GM12878 (cell line): Measurements from ENCODE around the gene TMEM52. TPM values are rescaled to one million over a fixed set of nuclear protein-coding genes. Genes with fewer than 3 reads are reported as not detected.

Experiments
- ATAC-seq: fragments of 200-7000 bp; cut with Tn5 transposase; 3 replicates; pipeline ENCODE4 v1.9.1; 2020; ENCODE audit warnings: mild to moderate bottlenecking, moderate library complexity
- BruUV-seq: library from RNA; stranded (reverse); fragments of 400-500 nt; replicated peaks from 2 replicates; lab custom pipeline; 2021; lab: Mats Ljungman, UMichigan
- CTCF ChIA-PET: fragments of 300-600 bp; sonication (Branson Sonifier 250); formaldehyde crosslinking; extraction: SDS; loops from one replicate; lab custom pipeline; 2021; ENCODE audit warnings: inconsistent platforms; lab: Yijun Ruan, JAX
- POLR2A ChIA-PET: fragments of 350-600 bp; formaldehyde crosslinking; extraction: SDS; loops from one replicate; lab custom pipeline; 2021; ENCODE audit warnings: inconsistent platforms; lab: Charles Lee
- RAD21 ChIA-PET: fragments of 300-600 bp; sonication (Branson Sonifier 250); formaldehyde crosslinking; loops from one replicate; lab custom pipeline; 2023; ENCODE audit warnings: antibody characterized with exemption; ENCODE audit not compliant: unreplicated experiment; lab: Charles Lee
- SMC1A ChIA-PET: fragments of 300-600 bp; sonication (Branson Sonifier 250); formaldehyde crosslinking; loops from one replicate; lab custom pipeline; 2023; ENCODE audit not compliant: unreplicated experiment, uncharacterized antibody; lab: Charles Lee
- DNase-seq: peaks from one replicate; pipeline ENCODE4 v3.0.0-alpha.2; 2011; ENCODE audit warnings: low read depth, low spot score
- FAIRE-seq: peaks from 3 replicates; lab custom pipeline; 2011; peaks lifted over from hg19 to GRCh38; lab: Jason Lieb, UNC
- H2AFZ ChIP-seq: 2 replicates; pipeline ENCODE4 v1.6.0; 2011; ENCODE audit warnings: low read depth, low read length, control low read depth; ENCODE audit not compliant: control insufficient read depth
- H3K27ac ChIP-seq: 2 replicates; pipeline ENCODE4 v1.5.1; 2011; ENCODE audit warnings: control low read depth; ENCODE audit not compliant: control insufficient read depth, insufficient read depth
- H3K27me3 ChIP-seq, 2 experiments: replicated peaks in 1 of 2; 2 replicates each; pipeline versions ENCODE4 v1.6.0 to v1.6.1; 2011; ENCODE audit warnings: low read length in 1 of 2; ENCODE audit not compliant: control insufficient read depth in 2 of 2, insufficient read depth in 2 of 2
- H3K36me3 ChIP-seq, 2 experiments: 2 replicates each; pipeline ENCODE4 v1.5.1; 2011; ENCODE audit warnings: low read length in 1 of 2; ENCODE audit not compliant: control insufficient read depth in 2 of 2, insufficient read depth in 2 of 2
- H3K4me1 ChIP-seq: 2 replicates; pipeline ENCODE4 v1.6.1; 2011; ENCODE audit warnings: mild to moderate bottlenecking, low read length, moderate library complexity, mixed read lengths; ENCODE audit not compliant: control insufficient read depth, insufficient read depth
- H3K4me2 ChIP-seq: 2 replicates; pipeline ENCODE4 v1.6.0; 2011; ENCODE audit warnings: control low read depth; ENCODE audit not compliant: control insufficient read depth, insufficient read depth
- H3K4me3 ChIP-seq: fragments of 200-600 bp; sonication (generic); 2 replicates; pipeline ENCODE4 v1.5.1; 2016
- H3K79me2 ChIP-seq: 2 replicates; pipeline ENCODE4 v1.6.0; 2011; ENCODE audit warnings: low read length; ENCODE audit not compliant: control insufficient read depth, insufficient read depth
- H3K9ac ChIP-seq: 2 replicates; pipeline ENCODE4 v1.8.0; 2011; ENCODE audit warnings: low read length, control low read depth, mixed read lengths; ENCODE audit not compliant: control insufficient read depth, insufficient read depth
- H3K9me3 ChIP-seq: replicated peaks from 3 replicates; pipeline ENCODE4 v1.5.1; 2011; ENCODE audit warnings: mild to moderate bottlenecking, low read length; ENCODE audit not compliant: control insufficient read depth, insufficient read depth
- H4K20me1 ChIP-seq: 2 replicates; pipeline ENCODE4 v1.6.0; 2011; ENCODE audit not compliant: control insufficient read depth, insufficient read depth
- CHD1 ChIP-seq: IDR thresholded peaks from 2 replicates; pipeline ENCODE4 v1.6.1; 2012; ENCODE audit warnings: low read depth, low read length, improper control_type of control experiment
- E2F4 ChIP-seq: IDR thresholded peaks from 2 replicates; pipeline ENCODE4 v1.6.1; 2012; ENCODE audit warnings: low read depth, low read length, improper control_type of control experiment
- GATAD2B ChIP-seq: fragments of 450-650 bp; conservative IDR thresholded peaks from 2 replicates; pipeline ENCODE4 v1.6.1; 2017; ENCODE audit warnings: low read depth, mild to moderate bottlenecking, moderate library complexity
- HSF1 ChIP-seq: fragments of 150-350 bp; IDR thresholded peaks from 2 replicates; pipeline ENCODE4 v1.6.1; 2014; ENCODE audit warnings: mild to moderate bottlenecking, low read depth, low read length
- JUNB ChIP-seq: IDR thresholded peaks from 2 replicates; pipeline ENCODE4 v1.6.1; 2016; ENCODE audit warnings: antibody characterized with exemption, mild to moderate bottlenecking
- KAT2A ChIP-seq: conservative IDR thresholded peaks from 2 replicates; pipeline ENCODE4 v1.6.1; 2011; ENCODE audit warnings: low read depth, low read length; ENCODE audit not compliant: control insufficient read depth
- MTA2 ChIP-seq: fragments of 450-650 bp; IDR thresholded peaks from 2 replicates; pipeline ENCODE4 v1.6.1; 2016; ENCODE audit warnings: low read depth, mild to moderate bottlenecking, moderate library complexity
- MYB ChIP-seq: fragments of 150-350 bp; IDR thresholded peaks from 2 replicates; pipeline ENCODE4 v1.6.1; 2014; ENCODE audit warnings: mild to moderate bottlenecking, low read depth, low read length, borderline replicate concordance
- NKRF ChIP-seq: fragments of 450-650 bp; conservative IDR thresholded peaks from 2 replicates; pipeline ENCODE4 v1.6.1; 2017; ENCODE audit warnings: mild to moderate bottlenecking, moderate library complexity
- NRF1 ChIP-seq: conservative IDR thresholded peaks from 2 replicates; pipeline ENCODE4 v1.6.1; 2011; ENCODE audit warnings: mild to moderate bottlenecking, low read depth, low read length, improper control_type of control experiment
- PAX8 ChIP-seq: fragments of 450-650 bp; IDR thresholded peaks from 2 replicates; pipeline ENCODE4 v1.6.1; 2017; ENCODE audit warnings: mild to moderate bottlenecking, moderate library complexity
- POLR2AphosphoS2 ChIP-seq: IDR thresholded peaks from 2 replicates; pipeline ENCODE4 v1.6.1; 2011; ENCODE audit warnings: low read depth, mild to moderate bottlenecking, low read length, improper control_type of control experiment, moderate library complexity
- RELB ChIP-seq: fragments of 450-650 bp; IDR thresholded peaks from 2 replicates; pipeline ENCODE4 v1.6.1; 2017; ENCODE audit warnings: low read depth, mild to moderate bottlenecking, moderate library complexity
- TAF1 ChIP-seq: IDR thresholded peaks from 2 replicates; pipeline ENCODE4 v1.6.1; 2011; ENCODE audit warnings: mild to moderate bottlenecking, low read depth, low read length, borderline replicate concordance
- TARDBP ChIP-seq: IDR thresholded peaks from 2 replicates; pipeline ENCODE4 v1.6.1; 2016; ENCODE audit warnings: borderline replicate concordance
- TCF7 ChIP-seq: IDR thresholded peaks from 2 replicates; pipeline ENCODE4 v1.6.1; 2014; ENCODE audit warnings: antibody characterized with exemption, borderline replicate concordance
- ZBED1 ChIP-seq: IDR thresholded peaks from 2 replicates; pipeline ENCODE4 v1.6.1; 2016; ENCODE audit warnings: borderline replicate concordance
- ZNF24 ChIP-seq: fragments of 450-650 bp; IDR thresholded peaks from 2 replicates; pipeline ENCODE4 v1.6.1; 2017; ENCODE audit warnings: antibody characterized with exemption, mild to moderate bottlenecking
- WGBS: methylation state at CpG from one replicate; pipeline ENCODE4 v1.1.6; 2016; ENCODE audit warnings: low lambda C conversion rate; ENCODE audit not compliant: insufficient replicate concordance, insufficient coverage; ENCODE audit errors: missing lambda C conversion rate; 5-methylcytosine and 5-hydroxymethylcytosine counted together
- in situ Hi-C: fragments of 300-500 bp; cut with MboI; formaldehyde crosslinking; loops from 9 replicates; pipeline ENCODE4 v1.14.3; 2018; ENCODE audit warnings: mixed read lengths
- intact Hi-C: fragments of 100-400 bp; cut with micrococcal nuclease; formaldehyde crosslinking; loops from one replicate; pipeline ENCODE4 v1.14.2; 2022; ENCODE audit not compliant: unreplicated experiment
- polyA plus RNA-seq, 11 experiments: library from polyadenylated mRNA; depleted of rRNA in 4 of 11; unstranded in 6 of 11; stranded (reverse) in 5 of 11; fragments of >200 nt; fragmentation: Nextera tagmentation in 4 of 11; fragmentation: Illumina TruSeq in 1 of 11; extraction: Ambion mirVana in 4 of 11; extraction: Trizol in 1 of 11; gene quantifications; 1 replicate in 1 of 11; 2 replicates in 10 of 11; pipeline versions ENCODE4 v1.2.1 to v1.2.3, GENCODE V29; 2011 to 2016; ENCODE audit warnings: inconsistent platforms in 2 of 11, missing spikeins in 2 of 11, low read depth in 1 of 11
- total RNA-seq, 4 experiments: library from RNA; depleted of rRNA in 3 of 4; stranded (reverse); fragments of >200 nt in 3 of 4; fragmentation: Illumina TruSeq in 1 of 4; extraction: Trizol in 1 of 4; gene quantifications; 2 replicates each; pipeline versions ENCODE4 v1.2.1 to v1.2.3, GENCODE V29; 2013 to 2021

TMEM52 gene
- total and polyA plus RNA-seq, 10 of the 15 experiments (the other 5 are each of a cell fraction or from before 2014, with no cell fraction given), result 0.17 to 0.33 (median 0.24) TPM; not detected in 7

- Histone ChIP-seq H4K20me1 (no peaks in the 10 kb centered on the region), H3K9me3 (peaks cover 2% of the 10 kb centered on the region; the same call in 1 of the 3 replicates), H3K36me3 (no peaks in the 10 kb centered on the region), H3K4me2 (no peak overlapping the region), H3K79me2 (no peaks in the 10 kb centered on the region), H3K9ac (no peak overlapping the region), H3K4me1 (no peaks in the 10 kb centered on the region), H2AFZ (no peak overlapping the region), H3K27me3 (no peaks in the 10 kb centered on the region), H3K27ac (no peak overlapping the region), H3K4me3 (no peak overlapping the region)
- TF ChIP-seq NRF1, result no peak
- TF ChIP-seq ZNF24, result no peak
- TF ChIP-seq CHD1, result no peak
- no peak for TF ChIP-seq GATAD2B
- TF ChIP-seq JUNB, result no peak
- no peak for TF ChIP-seq TARDBP
- TF ChIP-seq RELB, result no peak
- no peak for TF ChIP-seq PAX8
- TF ChIP-seq HSF1, result no peak
- no peak for TF ChIP-seq MYB
- no peak for TF ChIP-seq POLR2AphosphoS2
- no peak for TF ChIP-seq E2F4
- no peak for TF ChIP-seq TAF1
- no peak for TF ChIP-seq MTA2
- no peak for TF ChIP-seq KAT2A
- TF ChIP-seq TCF7, result no peak
- TF ChIP-seq ZBED1, result no peak
- no peak for TF ChIP-seq NKRF
- ChIA-PET RAD21 (no interaction called here), CTCF (no interaction called here), POLR2A (no interaction called here), SMC1A (no interaction called here)
- ATAC-seq, result no peak
- no TSS peak for BruUV-seq
- 69% methylated on average over 8 of the region's 10 CpGs for WGBS
- in situ Hi-C loops (no loop called here), intact Hi-C loops (no loop called here)
- no peak for DNase-seq
- FAIRE-seq, result no peak
These were observed 10.1 kb upstream of the TMEM52 start for GRCh38 chr1:1929102-1929638.
